NCI-H1694 treated with DMSO at 0.1 percent for 48 hours (cell line): ENCODE results near the gene CTNNA3.

Source experiments
- DNase-seq: peaks from one replicate; lab custom pipeline; 2025; lab: John Stamatoyannopoulos, UW

CTNNA3 gene

DNA sequence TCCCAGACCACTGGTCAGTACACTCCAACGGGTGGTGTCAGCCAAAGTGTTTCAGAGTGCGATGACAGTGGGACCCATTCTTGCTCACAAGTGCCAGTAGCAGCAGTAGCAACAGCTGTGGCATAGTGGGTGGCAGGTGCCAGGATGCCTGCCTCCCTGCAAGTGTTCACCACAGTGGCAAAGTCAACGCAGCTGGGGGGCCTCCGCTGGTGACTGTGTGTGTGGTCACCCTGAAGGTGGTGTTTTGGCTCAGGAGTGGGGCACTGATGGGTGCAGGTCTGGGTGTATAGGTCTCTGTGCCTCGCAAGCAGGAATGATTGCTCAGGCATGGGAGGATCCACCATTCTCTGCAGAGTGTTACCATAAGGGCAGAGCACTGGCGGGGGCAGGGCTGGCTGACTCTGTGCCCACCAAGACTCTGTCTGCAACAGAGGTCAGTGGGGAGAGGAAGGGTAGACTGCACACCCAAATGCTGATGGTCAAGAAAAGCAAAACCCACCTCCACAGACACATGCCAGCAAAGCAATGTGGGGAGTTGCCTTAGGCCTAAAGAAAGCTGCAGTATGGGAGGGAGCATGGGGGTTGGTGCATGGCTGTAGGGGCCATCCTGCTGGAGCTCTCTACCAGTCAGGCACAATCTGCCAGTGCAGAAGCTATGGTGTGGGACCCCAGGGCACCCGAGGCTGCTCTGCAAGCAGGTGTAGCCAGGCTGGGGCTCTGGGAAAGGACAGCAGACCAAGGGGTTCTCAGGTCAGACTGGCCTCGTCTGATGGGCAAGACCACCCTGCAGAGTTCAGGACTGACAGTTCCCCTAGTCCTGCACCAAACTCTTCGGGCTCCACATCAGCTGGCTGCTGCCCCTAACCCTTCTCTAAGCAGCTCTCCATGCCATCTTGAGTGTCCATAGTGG, 368.1 kb downstream of the CTNNA3 start:
- DNase-seq: no peak

DNA sequence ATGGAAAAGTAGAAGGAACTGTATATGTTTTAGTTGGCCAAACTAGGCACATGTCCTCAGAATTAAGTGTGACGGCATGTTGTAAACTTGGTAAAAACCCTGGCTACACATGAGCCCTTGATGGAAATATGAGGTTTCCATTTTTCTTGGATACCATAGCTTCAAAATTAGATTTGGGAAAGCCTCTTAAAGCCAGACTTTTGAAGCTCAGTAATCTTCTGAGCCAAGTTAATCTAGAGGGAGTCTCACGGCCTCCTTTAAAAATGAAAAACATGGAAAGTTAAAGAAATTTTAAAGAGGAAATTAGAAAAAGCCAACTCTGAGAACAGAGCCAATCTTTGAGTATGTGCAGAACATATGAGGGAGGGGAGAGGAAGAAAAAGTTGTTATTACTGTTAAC, 376.0 kb downstream of the CTNNA3 start:
- DNase-seq: no peak

DNA sequence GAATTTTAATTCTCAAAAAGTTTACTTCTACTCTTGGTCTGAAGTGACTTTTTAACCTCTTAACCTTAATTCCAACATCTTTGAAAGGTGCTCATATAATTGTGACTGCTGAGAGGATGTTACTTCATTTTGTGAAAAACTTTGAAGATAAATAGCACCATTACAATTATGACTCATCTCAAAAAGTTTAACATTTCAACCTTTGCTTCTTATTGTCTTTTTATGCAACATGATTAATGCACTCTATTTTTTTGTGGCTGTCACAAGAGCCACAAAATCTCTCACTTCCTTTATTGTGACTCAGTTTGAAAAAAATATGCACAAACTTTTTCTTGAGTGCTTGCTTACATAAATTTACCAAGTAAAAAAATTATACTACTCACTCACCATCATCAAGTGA, 387.1 kb downstream of the CTNNA3 start:
- no peak for DNase-seq

DNA sequence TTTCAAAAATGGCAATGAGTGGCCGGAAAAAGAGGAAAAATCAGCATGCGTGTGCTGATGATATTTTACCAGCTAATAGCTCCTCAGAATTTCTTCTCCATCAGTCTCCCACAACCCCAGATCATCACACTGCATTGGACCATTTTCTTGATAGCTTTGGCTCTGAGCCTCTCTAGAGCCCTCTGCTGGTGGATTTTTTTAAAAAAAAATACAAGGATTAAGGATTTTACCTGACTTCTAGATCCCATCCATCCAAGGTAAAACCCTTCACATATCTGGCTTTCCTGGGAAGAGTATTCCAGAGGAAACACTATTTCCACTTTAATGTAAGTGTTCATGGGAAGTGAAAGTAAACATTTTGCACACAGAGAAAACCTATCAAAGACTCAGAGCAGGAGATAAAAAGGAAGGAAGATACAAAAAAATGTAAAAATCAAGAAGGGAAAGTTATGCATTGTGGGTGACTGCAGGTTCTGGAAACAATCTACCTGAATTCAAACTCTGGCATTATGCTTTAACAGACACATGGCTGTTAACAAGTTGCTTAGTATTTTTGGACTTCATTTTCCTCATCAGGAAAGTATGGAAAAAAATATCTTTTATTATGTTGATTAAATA, 389.3 kb downstream of the CTNNA3 start:
- DNase-seq: no peak

DNA sequence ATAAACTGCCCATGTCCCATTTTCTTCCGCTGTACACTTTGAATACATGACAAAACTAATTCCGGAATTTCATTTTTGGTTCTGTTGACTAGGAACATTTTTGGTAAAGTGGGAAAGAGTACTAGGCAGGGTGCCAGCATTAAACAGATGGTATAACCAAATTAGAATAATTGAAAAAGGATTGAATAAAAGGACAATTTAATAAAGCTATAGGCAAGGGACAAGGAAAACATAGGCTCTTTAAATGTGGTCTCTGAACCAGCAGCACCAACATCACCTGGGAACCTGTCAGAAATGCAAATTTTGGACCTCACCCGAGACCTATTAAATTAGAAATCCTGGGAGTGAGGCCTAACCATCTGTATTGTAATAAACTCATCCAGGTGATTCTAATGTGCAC, 393.3 kb downstream of the CTNNA3 start:
- no peak for DNase-seq

DNA sequence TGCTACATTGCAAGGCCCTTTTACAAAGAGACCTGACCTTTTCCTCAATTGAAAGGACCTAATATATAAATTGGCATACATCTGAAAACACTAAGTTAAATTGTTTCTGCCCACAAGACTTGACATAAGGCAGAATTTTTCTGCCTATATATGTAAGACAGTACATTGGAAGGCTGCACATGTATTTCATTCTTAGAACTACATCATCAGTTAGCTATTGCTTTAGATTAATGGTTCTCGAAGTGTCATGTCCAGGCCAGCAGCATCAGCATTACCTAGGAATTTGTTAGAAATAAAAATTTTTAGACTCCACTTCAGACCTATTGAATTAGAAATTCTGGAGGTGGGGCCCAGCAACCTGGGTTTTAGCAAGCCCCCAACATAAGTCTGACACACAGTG, 396.2 kb downstream of the CTNNA3 start:
- no peak for DNase-seq

DNA sequence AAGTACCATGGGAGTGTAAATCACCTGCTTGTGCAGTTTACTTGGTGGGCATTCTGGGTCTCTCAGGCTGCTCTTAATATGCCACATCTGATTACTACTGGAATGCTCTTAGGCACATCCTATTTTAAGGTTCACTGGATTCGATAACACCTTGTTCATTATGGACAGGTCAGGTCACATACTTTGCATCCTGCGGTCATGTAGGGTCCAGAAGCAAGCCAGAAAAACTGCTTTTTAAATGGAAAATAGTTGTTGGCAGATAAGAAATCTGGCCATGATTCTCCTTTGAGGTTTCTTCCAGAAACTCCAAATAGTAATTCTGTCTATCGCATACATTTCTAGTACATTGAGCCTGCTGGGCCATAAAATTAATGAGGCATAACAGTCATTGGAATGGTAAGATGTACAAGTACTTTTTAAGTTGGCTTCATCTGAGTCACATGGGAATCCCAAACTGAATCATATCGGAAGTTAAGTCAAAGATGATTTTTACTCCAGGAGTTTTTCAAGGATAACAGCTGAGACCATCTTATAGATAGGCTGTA, 398.3 kb downstream of the CTNNA3 start:
- DNase-seq: no peak

DNA sequence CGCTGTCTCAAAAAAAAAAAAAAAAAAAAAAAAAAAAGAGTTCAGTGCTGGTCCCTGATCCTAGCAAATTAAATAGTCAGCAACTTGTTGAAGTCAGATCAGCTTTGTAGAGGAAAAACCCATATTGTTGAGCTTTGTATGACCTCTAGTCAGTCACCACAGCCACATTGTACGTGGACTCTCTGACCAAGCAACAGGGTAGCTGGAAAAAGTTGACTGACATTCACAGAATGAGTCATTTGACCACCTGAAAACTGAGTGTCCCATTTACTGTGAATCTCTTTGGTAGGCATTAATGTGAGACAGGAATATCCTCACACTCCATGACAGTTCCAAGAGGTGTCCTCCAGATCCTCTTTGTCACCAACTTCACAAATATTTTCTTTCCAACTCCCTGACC, 399.1 kb downstream of the CTNNA3 start:
- no peak for DNase-seq

DNA sequence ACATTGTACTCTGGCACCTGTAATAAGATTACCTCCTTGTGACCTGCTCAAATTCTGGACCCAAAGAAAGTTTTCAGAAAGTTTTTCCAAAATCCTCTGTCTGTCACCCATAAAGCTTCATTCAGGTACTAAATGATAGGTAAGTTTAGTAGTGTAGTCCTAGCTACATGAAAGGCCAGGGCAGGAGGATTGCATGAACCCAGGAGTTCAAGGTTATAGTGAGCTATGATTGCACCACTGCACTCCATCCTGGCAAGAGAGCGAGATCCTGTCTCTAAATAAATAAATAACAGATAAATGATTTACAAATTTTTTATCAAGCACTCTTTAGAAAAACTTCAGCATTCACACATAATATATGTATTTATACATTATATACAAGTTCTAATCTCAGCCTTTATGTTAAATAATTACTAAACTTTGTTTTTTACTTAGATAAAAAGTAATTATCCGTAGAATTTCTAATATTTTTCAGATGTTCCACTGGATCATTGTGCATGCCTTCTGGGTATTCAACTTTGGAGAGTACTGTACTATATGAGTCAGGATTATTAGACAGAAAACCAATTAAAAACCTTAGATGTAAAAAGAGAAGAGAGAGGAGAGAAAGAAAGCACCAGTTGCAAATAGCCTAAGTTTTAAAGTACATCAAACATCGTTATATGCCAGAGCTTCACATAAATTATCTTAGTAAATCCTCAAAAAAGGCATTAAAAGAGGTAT, 407.1 kb downstream of the CTNNA3 start:
- DNase-seq: no peak

DNA sequence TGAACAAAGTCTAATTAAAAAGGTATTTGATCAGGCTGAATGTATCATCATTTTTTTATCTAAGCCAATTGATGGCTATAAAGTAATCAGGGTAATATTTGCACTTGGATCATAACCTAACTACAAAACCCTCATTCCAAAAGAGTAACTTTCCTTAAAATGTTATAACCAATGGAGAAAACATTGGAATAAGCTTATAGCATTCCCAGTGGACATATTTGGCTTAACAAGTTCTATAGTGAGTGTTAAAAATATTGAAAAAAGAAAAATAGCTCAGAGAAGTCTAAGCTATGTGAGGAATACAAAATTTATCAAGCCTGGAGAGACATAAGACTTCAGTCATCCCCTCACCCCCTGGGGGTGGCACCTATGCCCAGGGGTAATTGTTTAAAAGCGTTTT, 411.4 kb downstream of the CTNNA3 start:
- no peak for DNase-seq

DNA sequence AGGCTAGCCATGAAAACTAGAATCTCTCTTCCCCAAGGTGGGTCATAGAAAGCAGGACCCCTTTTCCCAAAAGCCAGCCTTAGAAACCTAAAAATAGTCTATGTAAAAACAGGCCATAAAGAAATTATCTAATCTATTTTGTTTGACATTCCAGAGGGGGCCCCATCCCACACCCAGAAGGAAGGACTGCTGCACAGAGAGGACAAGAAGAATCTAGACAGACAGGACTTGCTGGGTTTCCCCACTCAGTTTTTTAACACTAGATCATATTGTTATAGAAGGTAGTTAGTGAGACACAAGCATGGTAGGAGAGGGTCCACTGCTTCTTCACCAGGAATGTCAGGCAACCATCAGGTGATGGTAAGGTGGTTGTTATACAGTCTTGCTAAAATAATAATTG, 413.1 kb downstream of the CTNNA3 start:
- no peak for DNase-seq

DNA sequence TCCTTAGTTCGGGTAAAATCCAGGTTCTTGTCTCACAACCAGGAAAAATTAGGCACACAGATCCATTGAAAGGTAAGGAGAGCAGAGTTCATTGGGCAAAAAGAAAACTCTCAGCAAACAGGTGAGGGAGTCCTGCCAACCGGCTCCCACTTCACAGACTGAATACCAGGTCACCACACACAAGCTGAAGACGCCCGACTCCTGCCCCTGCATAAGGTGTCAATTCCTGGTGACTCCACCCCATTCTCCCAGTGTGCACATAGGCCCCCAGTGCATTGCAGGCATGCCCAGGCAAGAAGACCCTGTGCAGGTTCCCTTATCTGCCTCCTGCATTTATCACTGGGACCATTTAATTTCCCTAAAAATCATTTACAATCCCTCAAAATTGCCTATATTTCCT, 415.6 kb downstream of the CTNNA3 start:
- DNase-seq: no peak

DNA sequence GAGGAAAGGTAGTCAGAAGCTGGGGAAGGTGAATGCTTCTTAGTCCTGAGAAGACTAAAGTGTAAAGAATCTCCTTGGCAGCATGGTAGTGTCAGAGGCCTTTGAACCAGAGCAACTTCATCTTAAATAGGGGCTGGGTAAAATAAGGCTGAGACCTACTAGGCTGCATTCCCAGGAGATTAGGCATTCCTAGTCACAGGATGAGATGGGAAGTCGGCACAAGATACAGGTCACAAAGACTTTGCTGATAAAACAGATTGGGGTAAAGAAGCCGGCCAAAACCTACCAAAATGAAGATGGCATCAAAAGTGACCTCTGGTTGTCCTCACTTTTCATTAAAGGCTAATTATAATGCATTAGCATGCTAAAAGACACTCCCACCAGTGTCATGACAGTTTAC, 418.6 kb downstream of the CTNNA3 start:
- DNase-seq: no peak

DNA sequence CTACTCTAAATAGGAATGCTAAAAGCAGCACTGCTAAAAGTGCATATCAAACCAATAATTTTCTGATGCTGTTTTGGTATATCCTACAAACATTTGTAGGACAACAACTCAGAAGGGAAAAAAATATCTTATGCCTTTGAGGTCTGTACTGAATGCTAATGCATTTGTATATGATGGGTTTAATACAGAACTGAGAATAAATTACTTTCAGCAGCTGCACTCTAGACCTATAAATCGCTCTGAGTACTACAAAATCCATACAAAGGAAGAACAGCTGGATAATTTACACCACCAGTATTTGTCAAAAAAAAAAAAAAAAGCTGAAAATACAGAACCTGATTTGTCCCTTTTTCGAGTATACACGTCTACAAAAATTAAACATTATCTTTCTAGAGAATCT, 426.2 kb downstream of the CTNNA3 start:
- DNase-seq: no peak

DNA sequence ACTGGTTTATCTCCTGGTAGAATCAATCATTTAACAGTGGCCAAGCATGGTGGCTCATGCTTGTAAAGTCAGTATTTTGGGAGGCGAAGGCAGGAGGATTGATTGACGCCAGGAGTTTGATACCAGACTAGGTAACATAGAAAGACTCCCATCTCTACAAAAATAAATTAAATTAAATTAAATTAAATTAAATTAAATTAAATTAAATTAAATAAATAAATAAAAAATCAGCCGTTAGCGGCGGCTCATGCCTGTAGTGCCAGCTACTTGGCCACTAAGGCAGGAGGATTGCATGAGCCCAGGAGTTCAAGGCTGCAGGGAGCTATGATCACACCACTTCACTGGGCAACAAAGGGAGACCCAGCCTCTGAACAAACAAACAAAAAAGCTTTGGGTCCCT, 427.8 kb downstream of the CTNNA3 start:
- no peak for DNase-seq

DNA sequence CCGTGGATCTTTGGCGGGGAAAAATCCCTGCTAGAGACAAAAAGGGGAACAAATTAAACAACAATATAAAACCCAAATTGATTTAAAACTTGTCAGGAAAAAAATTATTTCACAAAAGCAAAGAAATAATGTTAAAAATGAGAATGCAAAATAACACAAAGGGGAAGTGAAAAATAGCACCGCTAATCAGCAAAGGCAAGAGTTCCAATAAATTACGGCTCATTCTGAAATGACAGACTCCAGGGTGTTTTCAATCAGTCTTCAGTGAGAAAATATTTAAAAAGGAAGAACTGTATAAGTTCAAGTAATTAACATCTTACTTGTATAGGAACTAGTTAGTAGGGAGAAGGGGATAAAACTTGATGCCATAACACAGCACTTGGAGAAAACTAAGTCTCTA, 433.3 kb downstream of the CTNNA3 start:
- DNase-seq: no peak

DNA sequence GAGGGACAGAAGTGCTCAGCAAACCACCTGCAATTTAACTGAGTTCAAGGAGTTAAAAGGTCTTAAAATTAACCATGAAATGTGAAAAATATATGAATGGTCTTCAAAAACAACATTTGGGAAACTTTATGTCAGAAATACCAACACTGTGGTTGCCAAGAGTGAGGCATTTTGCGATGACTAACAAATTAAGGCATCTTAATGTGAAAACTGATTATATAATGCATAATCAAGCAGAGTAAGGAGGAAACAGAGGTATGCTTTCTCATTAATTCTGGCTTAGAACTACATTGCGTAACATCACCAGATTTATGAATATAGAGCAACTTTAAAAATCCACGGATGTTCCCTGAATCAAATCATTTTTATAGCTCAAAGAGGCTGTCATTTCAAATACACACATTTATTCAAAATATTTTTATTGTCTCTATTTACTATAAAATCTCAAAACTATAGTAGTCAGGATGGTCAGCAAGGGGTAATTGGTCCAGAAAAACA, 434.6 kb downstream of the CTNNA3 start:
- DNase-seq: no peak

DNA sequence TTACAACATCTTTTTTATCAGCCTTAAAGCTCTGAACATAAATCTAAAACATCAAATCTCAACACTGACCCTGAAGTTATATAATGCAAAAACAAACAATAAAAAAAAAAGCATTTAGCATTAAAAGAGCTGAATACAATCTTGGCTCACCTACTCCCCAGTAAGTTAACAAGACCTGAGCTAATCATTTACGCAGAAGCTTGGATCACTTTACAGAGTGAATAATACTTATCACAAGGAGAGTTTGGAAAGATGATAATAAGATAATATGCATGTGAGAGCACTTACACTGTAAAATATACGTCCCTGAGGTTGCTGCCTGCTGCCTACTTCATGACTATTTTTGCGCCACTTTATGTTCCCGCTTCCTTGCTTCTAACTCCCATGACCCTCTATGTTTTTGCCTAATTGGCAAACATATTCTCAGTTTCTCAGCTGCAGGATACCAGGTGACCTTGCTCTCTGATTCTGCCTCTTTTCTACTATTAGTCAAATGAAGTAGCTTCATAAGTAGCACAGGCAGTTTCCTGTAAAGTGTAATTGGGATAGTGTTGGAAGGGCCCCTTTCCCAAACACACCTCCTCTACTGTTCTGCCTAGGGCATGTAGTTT, 436.6 kb downstream of the CTNNA3 start:
- DNase-seq: no peak

DNA sequence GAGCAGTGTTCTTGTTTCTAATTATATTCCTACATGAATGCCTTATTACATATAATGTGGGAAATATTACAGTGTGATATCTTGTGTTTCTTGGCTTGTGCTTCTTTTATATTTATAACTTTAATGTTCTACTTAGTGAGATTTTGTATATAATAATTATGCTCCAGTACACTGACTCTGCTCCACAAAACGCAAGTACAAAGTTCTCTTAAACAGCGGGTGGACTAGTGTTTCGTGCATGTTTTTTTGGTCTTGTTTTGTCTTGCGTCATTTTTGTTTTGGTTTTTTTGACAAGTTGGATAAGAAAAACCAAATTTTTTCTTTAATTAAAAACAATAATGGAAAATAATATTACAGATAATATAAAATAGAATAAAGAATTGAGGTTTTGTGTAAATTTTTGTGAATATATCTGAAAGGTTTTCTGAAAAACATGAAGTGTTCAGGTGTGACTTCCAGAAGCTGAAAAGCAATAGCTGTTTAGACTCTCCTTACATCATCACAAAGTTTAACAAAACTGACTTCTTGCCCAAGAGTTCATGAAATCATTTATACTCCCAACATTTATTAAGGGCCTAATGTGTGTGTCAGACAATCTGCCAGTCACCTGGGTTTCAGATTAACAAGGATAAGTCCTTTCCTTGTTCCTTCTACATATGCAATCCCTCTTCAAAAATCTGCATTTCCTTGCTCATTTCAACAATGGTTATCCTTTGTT, 438.4 kb downstream of the CTNNA3 start:
- DNase-seq: no peak

DNA sequence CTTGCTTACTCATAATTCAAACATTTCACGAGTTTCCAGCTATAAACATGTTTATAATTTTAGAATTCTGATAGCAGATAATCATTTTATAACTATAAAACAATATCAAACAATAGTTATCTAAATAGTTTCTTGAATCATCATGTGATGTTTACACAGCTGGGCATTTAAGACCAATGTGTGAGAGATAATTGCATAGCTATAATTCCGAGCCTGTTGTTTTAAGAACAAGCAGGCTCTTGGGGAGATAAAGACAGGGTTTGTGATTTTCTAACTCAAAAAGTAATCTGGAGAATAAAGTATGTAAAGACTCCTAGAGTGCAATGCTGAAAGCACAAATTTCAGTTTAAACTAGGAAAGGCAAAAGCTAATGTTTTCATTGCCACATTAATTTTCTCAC, 439.0 kb downstream of the CTNNA3 start:
- DNase-seq: no peak

DNA sequence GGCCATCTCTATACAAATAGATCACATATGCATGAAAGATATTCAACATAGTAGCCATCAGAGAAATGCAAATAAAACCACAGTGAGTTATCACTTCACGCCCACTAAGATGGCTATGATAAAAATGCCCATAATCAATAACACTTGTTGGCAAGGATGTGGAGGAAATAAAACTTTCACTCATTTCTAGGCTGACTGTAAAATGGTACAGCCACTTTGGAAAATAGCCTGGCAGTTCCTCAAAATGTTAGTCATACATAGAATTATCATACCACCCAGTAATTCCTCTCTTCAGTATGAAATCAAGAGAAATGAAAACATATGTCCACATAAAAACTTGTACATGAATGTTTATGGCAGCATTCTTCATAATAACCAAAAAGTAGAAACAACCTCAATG, 445.3 kb downstream of the CTNNA3 start:
- DNase-seq: no peak
